ENCODE results near the gene HRH1. TPM values are rescaled to one million over a fixed set of nuclear protein-coding genes. Genes with fewer than 3 reads are reported as not detected.
A peak's percentile ranks its signal among the peaks of the same experiment; 100 is the strongest.
"Not testable (repeated sequence)": the region's sequence is repeated elsewhere in the genome, so short reads cannot be mapped to it uniquely, and the experiment has no call there.

Gene HRH1
- total RNA-seq, 2 donors from 2014 or later: 1.1 to 4.7 TPM

- no peaks in the 10 kb centered on the region for H3K36me3 Mint-ChIP-seq (ENCODE audit: low read depth)
- H3K27me3 Mint-ChIP-seq: peaks cover 10% of the 10 kb centered on the region
- H3K27ac Mint-ChIP-seq: no peak overlapping the region
- H3K9me3 Mint-ChIP-seq: no peaks in the 10 kb centered on the region
- H3K4me1 Mint-ChIP-seq: no peaks in the 10 kb centered on the region
- ATAC-seq (replicated peaks): no peak
- no peak overlapping the region for H3K4me3 Mint-ChIP-seq
Measured at GRCh38 chr3:11172096-11172690, 17.9 kb downstream of the HRH1 start.

- Mint-ChIP-seq H3K36me3 (ENCODE audit: low read depth) (no peaks in the 10 kb centered on the region), H3K4me1 (no peaks in the 10 kb centered on the region), H3K27me3 (peaks cover 7% of the 10 kb centered on the region), H3K9me3 (no peaks in the 10 kb centered on the region), H3K4me3 (no peak overlapping the region), H3K27ac (no peak overlapping the region)
- ATAC-seq (replicated peaks): no peak
Measured at GRCh38 chr3:11173828-11174465, 19.7 kb downstream of the HRH1 start.

GRCh38 chr3:11178421-11178820 is 24.1 kb downstream of the HRH1 start:
- H3K27me3 Mint-ChIP-seq: no peaks in the 10 kb centered on the region
- H3K4me3 Mint-ChIP-seq: no peak overlapping the region

GRCh38 chr3:11184328-11184969 is 30.2 kb downstream of the HRH1 start:
- peaks cover 18% of the 10 kb centered on the region for H3K27me3 Mint-ChIP-seq
- not testable (repeated sequence) for H3K4me1 Mint-ChIP-seq, H3K4me3 Mint-ChIP-seq

More at GRCh38 chr3:11178421-11178820, 24.1 kb downstream of the HRH1 start:
- ATAC-seq (replicated peaks): no peak
- no peak overlapping the region for H3K27ac Mint-ChIP-seq
- no peaks in the 10 kb centered on the region for H3K4me1 Mint-ChIP-seq
- no peaks in the 10 kb centered on the region for H3K36me3 Mint-ChIP-seq (ENCODE audit: low read depth)
- H3K9me3 Mint-ChIP-seq: no peaks in the 10 kb centered on the region

GRCh38 chr3:11185144-11185543 is 30.9 kb downstream of the HRH1 start:
- no peak overlapping the region for H3K4me3 Mint-ChIP-seq
- no peak for ATAC-seq (replicated peaks)

More at GRCh38 chr3:11184328-11184969, 30.2 kb downstream of the HRH1 start:
- H3K9me3 Mint-ChIP-seq; ATAC-seq (replicated peaks); H3K36me3 Mint-ChIP-seq (ENCODE audit: low read depth); H3K27ac Mint-ChIP-seq: not testable (repeated sequence)

GRCh38 chr3:11185564-11186317 is 31.4 kb downstream of the HRH1 start:
- Mint-ChIP-seq H3K27ac (no peak overlapping the region), H3K4me3 (no peak overlapping the region), H3K36me3 (ENCODE audit: low read depth) (no peaks in the 10 kb centered on the region), H3K4me1 (no peaks in the 10 kb centered on the region), H3K9me3 (no peaks in the 10 kb centered on the region), H3K27me3 (peaks cover 18% of the 10 kb centered on the region)
- no peak for ATAC-seq (replicated peaks)

More at GRCh38 chr3:11185144-11185543, 30.9 kb downstream of the HRH1 start:
- H3K4me1 Mint-ChIP-seq: no peaks in the 10 kb centered on the region
- H3K27me3 Mint-ChIP-seq: peaks cover 18% of the 10 kb centered on the region
- H3K27ac Mint-ChIP-seq: no peak overlapping the region
- no peaks in the 10 kb centered on the region for H3K36me3 Mint-ChIP-seq (ENCODE audit: low read depth)
- no peaks in the 10 kb centered on the region for H3K9me3 Mint-ChIP-seq

GRCh38 chr3:11186318-11186692 is 32.0 kb downstream of the HRH1 start:
- Mint-ChIP-seq H3K27me3 (peaks cover 18% of the 10 kb centered on the region), H3K4me1 (no peaks in the 10 kb centered on the region), H3K4me3 (no peak overlapping the region), H3K36me3 (ENCODE audit: low read depth) (no peaks in the 10 kb centered on the region), H3K27ac (no peak overlapping the region), H3K9me3 (no peaks in the 10 kb centered on the region)
- ATAC-seq (replicated peaks): no peak

GRCh38 chr3:11186771-11187191 is 32.5 kb downstream of the HRH1 start:
- no peak for ATAC-seq (replicated peaks)
- no peaks in the 10 kb centered on the region for H3K4me1 Mint-ChIP-seq
- H3K4me3 Mint-ChIP-seq: no peak overlapping the region
- H3K27me3 Mint-ChIP-seq: peaks cover 18% of the 10 kb centered on the region
- no peaks in the 10 kb centered on the region for H3K9me3 Mint-ChIP-seq
- no peak overlapping the region for H3K27ac Mint-ChIP-seq
- H3K36me3 Mint-ChIP-seq (ENCODE audit: low read depth): no peaks in the 10 kb centered on the region

GRCh38 chr3:11187681-11188080 is 33.4 kb downstream of the HRH1 start:
- Mint-ChIP-seq H3K4me1 (no peaks in the 10 kb centered on the region), H3K27me3 (peaks cover 18% of the 10 kb centered on the region), H3K27ac (no peak overlapping the region), H3K4me3 (no peak overlapping the region), H3K36me3 (ENCODE audit: low read depth) (no peaks in the 10 kb centered on the region), H3K9me3 (no peaks in the 10 kb centered on the region)
- ATAC-seq (replicated peaks): no peak

GRCh38 chr3:11188231-11188630 is 33.9 kb downstream of the HRH1 start:
- no peaks in the 10 kb centered on the region for H3K4me1 Mint-ChIP-seq
- peaks cover 18% of the 10 kb centered on the region for H3K27me3 Mint-ChIP-seq
- ATAC-seq (replicated peaks): no peak
- no peaks in the 10 kb centered on the region for H3K36me3 Mint-ChIP-seq (ENCODE audit: low read depth)
- H3K9me3 Mint-ChIP-seq: no peaks in the 10 kb centered on the region
- no peak overlapping the region for H3K27ac Mint-ChIP-seq
- H3K4me3 Mint-ChIP-seq: no peak overlapping the region

GRCh38 chr3:11195201-11195600 is 40.9 kb downstream of the HRH1 start:
- Mint-ChIP-seq H3K27ac (no peak overlapping the region), H3K9me3 (no peaks in the 10 kb centered on the region), H3K36me3 (ENCODE audit: low read depth) (no peaks in the 10 kb centered on the region), H3K4me1 (peaks cover 7% of the 10 kb centered on the region), H3K27me3 (peaks cover 27% of the 10 kb centered on the region), H3K4me3 (no peak overlapping the region)
- no peak for ATAC-seq (replicated peaks)

GRCh38 chr3:11195721-11196332 is 41.5 kb downstream of the HRH1 start:
- ATAC-seq (replicated peaks): peak; percentile 44
- Mint-ChIP-seq H3K27me3 (peaks cover 27% of the 10 kb centered on the region), H3K4me3 (peak overlapping the region; percentile 10)

GRCh38 chr3:11197484-11197883 is 43.2 kb downstream of the HRH1 start:
- H3K9me3 Mint-ChIP-seq: no peaks in the 10 kb centered on the region
- H3K4me1 Mint-ChIP-seq: peaks cover 7% of the 10 kb centered on the region
- no peak overlapping the region for H3K27ac Mint-ChIP-seq
- peaks cover 31% of the 10 kb centered on the region for H3K27me3 Mint-ChIP-seq
- H3K4me3 Mint-ChIP-seq: no peak overlapping the region
- H3K36me3 Mint-ChIP-seq (ENCODE audit: low read depth): no peaks in the 10 kb centered on the region
- ATAC-seq (replicated peaks): no peak

More at GRCh38 chr3:11195721-11196332, 41.5 kb downstream of the HRH1 start:
- H3K36me3 Mint-ChIP-seq (ENCODE audit: low read depth): no peaks in the 10 kb centered on the region
- peaks cover 7% of the 10 kb centered on the region for H3K4me1 Mint-ChIP-seq
- no peaks in the 10 kb centered on the region for H3K9me3 Mint-ChIP-seq
- peak overlapping the region; percentile 37 for H3K27ac Mint-ChIP-seq

- ATAC-seq (replicated peaks): no peak
- no peaks in the 10 kb centered on the region for H3K36me3 Mint-ChIP-seq (ENCODE audit: low read depth)
Measured at GRCh38 chr3:11198070-11198469, 43.8 kb downstream of the HRH1 start.

More at GRCh38 chr3:11198070-11198469, 43.8 kb downstream of the HRH1 start:
- peaks cover 7% of the 10 kb centered on the region for H3K4me1 Mint-ChIP-seq
- no peak overlapping the region for H3K27ac Mint-ChIP-seq
- no peak overlapping the region for H3K4me3 Mint-ChIP-seq
- no peaks in the 10 kb centered on the region for H3K9me3 Mint-ChIP-seq
- H3K27me3 Mint-ChIP-seq: peaks cover 36% of the 10 kb centered on the region

Measured in activated T-helper 17 cell treated with anti-CD3 and anti-CD28 coated beads, Interleukin-2, amount 50 U/mL, for 72 hours (primary cell).